ENCODE data around the gene MED16. TPM values are rescaled to one million over a fixed set of nuclear protein-coding genes. Genes with fewer than 3 reads are reported as not detected.

MED16 gene
- total and polyA plus RNA-seq, 2 of the 13 experiments (the other 11 are each of a cell fraction or from before 2014, with no cell fraction given): 13.3 to 14.8 TPM

GRCh38 chr19:892894-893689 is at the start of gene MED16, which contains the start of gene RNU6-9 (continued):
- no peak for TF ChIP-seq ZNF326 (CRISPR knock-in tag; IDR thresholded peaks at IDR 0.05; ENCODE audit: borderline replicate concordance)
- 0 out of 2 replicates have a peak, but pooled peaks have one; percentile 51 for TF ChIP-seq ELF4 (CRISPR knock-in tag; IDR thresholded peaks at IDR 0.05; ENCODE audit: borderline replicate concordance)
- TF ChIP-seq, protein P1, sequence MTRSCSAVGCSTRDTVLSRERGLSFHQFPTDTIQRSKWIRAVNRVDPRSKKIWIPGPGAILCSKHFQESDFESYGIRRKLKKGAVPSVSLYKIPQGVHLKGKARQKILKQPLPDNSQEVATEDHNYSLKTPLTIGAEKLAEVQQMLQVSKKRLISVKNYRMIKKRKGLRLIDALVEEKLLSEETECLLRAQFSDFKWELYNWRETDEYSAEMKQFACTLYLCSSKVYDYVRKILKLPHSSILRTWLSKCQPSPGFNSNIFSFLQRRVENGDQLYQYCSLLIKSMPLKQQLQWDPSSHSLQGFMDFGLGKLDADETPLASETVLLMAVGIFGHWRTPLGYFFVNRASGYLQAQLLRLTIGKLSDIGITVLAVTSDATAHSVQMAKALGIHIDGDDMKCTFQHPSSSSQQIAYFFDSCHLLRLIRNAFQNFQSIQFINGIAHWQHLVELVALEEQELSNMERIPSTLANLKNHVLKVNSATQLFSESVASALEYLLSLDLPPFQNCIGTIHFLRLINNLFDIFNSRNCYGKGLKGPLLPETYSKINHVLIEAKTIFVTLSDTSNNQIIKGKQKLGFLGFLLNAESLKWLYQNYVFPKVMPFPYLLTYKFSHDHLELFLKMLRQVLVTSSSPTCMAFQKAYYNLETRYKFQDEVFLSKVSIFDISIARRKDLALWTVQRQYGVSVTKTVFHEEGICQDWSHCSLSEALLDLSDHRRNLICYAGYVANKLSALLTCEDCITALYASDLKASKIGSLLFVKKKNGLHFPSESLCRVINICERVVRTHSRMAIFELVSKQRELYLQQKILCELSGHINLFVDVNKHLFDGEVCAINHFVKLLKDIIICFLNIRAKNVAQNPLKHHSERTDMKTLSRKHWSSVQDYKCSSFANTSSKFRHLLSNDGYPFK (CRISPR knock-in tag; IDR thresholded peaks at IDR 0.05; ENCODE audit: borderline replicate concordance): peak; percentile 96
- no peak for TF ChIP-seq ISL2 (CRISPR knock-in tag; IDR thresholded peaks at IDR 0.05)
- no peak for TF ChIP-seq ZSCAN30 (CRISPR knock-in tag; IDR thresholded peaks at IDR 0.05)
- TF ChIP-seq ARNT2 (CRISPR knock-in tag; IDR thresholded peaks at IDR 0.05; ENCODE audit: low read depth): peak; percentile 51; the same call in 1 of the 2 replicates
- TF ChIP-seq PRPF4 (IDR thresholded peaks at IDR 0.05; ENCODE audit: low read depth, low read length, poor library complexity, severe bottlenecking): no peak
- no peak for TF ChIP-seq EHMT2 (IDR thresholded peaks at IDR 0.05; ENCODE audit: borderline replicate concordance, low read depth, low read length)
- no peak for TF ChIP-seq MIER2 (CRISPR knock-in tag; IDR thresholded peaks at IDR 0.05)
- TF ChIP-seq ZNF674 (CRISPR knock-in tag; IDR thresholded peaks at IDR 0.05; ENCODE audit: low read depth): no peak
- no peak for TF ChIP-seq NFAT5 (CRISPR knock-in tag; IDR thresholded peaks at IDR 0.05)
- peak; percentile 67; the same call in 1 of the 2 replicates for TF ChIP-seq SMAD3 (CRISPR knock-in tag; IDR thresholded peaks at IDR 0.05)
- no peak for TF ChIP-seq ZNF333 (CRISPR knock-in tag; IDR thresholded peaks at IDR 0.05; ENCODE audit: borderline replicate concordance)
- TF ChIP-seq, protein P2, sequence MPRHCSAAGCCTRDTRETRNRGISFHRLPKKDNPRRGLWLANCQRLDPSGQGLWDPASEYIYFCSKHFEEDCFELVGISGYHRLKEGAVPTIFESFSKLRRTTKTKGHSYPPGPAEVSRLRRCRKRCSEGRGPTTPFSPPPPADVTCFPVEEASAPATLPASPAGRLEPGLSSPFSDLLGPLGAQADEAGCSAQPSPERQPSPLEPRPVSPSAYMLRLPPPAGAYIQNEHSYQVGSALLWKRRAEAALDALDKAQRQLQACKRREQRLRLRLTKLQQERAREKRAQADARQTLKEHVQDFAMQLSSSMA (CRISPR knock-in tag; IDR thresholded peaks at IDR 0.05): no peak
- TF ChIP-seq, protein P3, sequence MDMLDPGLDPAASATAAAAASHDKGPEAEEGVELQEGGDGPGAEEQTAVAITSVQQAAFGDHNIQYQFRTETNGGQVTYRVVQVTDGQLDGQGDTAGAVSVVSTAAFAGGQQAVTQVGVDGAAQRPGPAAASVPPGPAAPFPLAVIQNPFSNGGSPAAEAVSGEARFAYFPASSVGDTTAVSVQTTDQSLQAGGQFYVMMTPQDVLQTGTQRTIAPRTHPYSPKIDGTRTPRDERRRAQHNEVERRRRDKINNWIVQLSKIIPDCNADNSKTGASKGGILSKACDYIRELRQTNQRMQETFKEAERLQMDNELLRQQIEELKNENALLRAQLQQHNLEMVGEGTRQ (IDR thresholded peaks at IDR 0.05; ENCODE audit: low read depth, low read length): no peak
- TF ChIP-seq, protein P3 (CRISPR knock-in tag; IDR thresholded peaks at IDR 0.05; ENCODE audit: borderline replicate concordance): no peak; the same call in 1 of the 2 replicates
- TF ChIP-seq ETV6 (CRISPR knock-in tag; conservative IDR thresholded peaks at IDR 0.05): no peak
- peak; percentile 44 for TF ChIP-seq FOXA3 (CRISPR knock-in tag; IDR thresholded peaks at IDR 0.05)
